ENCODE measurements around the gene TEC. TPM values are rescaled to one million over a fixed set of nuclear protein-coding genes. Genes with fewer than 3 reads are reported as not detected.

Gene TEC
- polyA plus RNA-seq, 1 donor from 2014 or later: not detected

DNA sequence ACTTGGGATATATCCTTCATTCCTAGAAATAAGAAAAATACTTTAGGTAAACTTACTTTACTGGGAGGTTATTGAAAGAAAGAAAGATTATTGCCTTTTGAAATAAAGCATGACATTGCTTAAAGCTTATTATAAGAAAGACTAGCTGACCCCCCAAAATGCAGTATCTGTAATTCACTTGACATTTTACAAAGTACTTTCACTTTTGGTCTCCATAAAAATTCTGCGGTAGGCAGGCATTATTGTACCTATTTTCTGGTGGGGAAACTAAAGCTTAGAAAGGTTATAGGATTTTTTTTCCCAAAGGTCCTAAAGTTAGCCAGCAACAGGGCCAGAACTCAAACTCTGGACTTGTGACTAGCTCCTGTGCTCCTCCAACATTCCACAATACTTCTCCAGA is 105.9 kb downstream of the TEC start:
- H3K9ac ChIP-seq (ENCODE audit: low read length): no peak overlapping the region
- H3K9me3 ChIP-seq (ENCODE audit: low read length): no peaks in the 10 kb centered on the region
- H3K27me3 ChIP-seq (ENCODE audit: insufficient read depth, low read depth, low read length): no peaks in the 10 kb centered on the region
- no peaks in the 10 kb centered on the region for H4K20me1 ChIP-seq (ENCODE audit: insufficient read depth)
- H3K27ac ChIP-seq (ENCODE audit: low read length): no peak overlapping the region
- TF ChIP-seq EZH2 (IDR thresholded peaks at IDR 0.05; ENCODE audit: borderline replicate concordance, insufficient read depth, low read length, poor library complexity, severe bottlenecking) (no peak), REST (IDR thresholded peaks at IDR 0.05; ENCODE audit: borderline replicate concordance) (no peak), CTCF (IDR thresholded peaks at IDR 0.05; ENCODE audit: poor library complexity, severe bottlenecking) (no peak), TAF1 (IDR thresholded peaks at IDR 0.05; ENCODE audit: low read depth) (no peak)
- H3K4me3 ChIP-seq (ENCODE audit: low read length): no peak overlapping the region
- H2AFZ ChIP-seq (ENCODE audit: low read depth, low read length): no peak overlapping the region
- no peaks in the 10 kb centered on the region for H3K36me3 ChIP-seq (ENCODE audit: insufficient read depth, low read length)
- no peaks in the 10 kb centered on the region for H3K79me2 ChIP-seq (replicated peaks; ENCODE audit: insufficient read depth, low read length)
- no peaks in the 10 kb centered on the region for H3F3A ChIP-seq (ENCODE audit: insufficient read depth, low read length, poor library complexity, severe bottlenecking)
- H3K4me2 ChIP-seq (ENCODE audit: low read length): no peak overlapping the region
- H3K9me2 ChIP-seq (ENCODE audit: insufficient read depth, low read length): no peaks in the 10 kb centered on the region

- Histone ChIP-seq H3K36me3 (ENCODE audit: insufficient read depth, low read length) (no peaks in the 10 kb centered on the region), H3K4me3 (ENCODE audit: low read length) (no peak overlapping the region), H3K9me2 (ENCODE audit: insufficient read depth, low read length) (no peaks in the 10 kb centered on the region), H3K27ac (ENCODE audit: low read length) (no peak overlapping the region), H2AFZ (ENCODE audit: low read depth, low read length) (no peak overlapping the region), H3K4me2 (ENCODE audit: low read length) (no peak overlapping the region), H3K27me3 (ENCODE audit: insufficient read depth, low read depth, low read length) (no peaks in the 10 kb centered on the region), H3K9ac (ENCODE audit: low read length) (no peak overlapping the region), H3F3A (ENCODE audit: insufficient read depth, low read length, poor library complexity, severe bottlenecking) (no peaks in the 10 kb centered on the region), H3K79me2 (replicated peaks; ENCODE audit: insufficient read depth, low read length) (no peaks in the 10 kb centered on the region), H4K20me1 (ENCODE audit: insufficient read depth) (no peaks in the 10 kb centered on the region), H3K9me3 (ENCODE audit: low read length) (no peaks in the 10 kb centered on the region)
- no peak for TF ChIP-seq CTCF (IDR thresholded peaks at IDR 0.05; ENCODE audit: poor library complexity, severe bottlenecking)
- no peak for TF ChIP-seq MXI1 (conservative IDR thresholded peaks at IDR 0.05; ENCODE audit: poor library complexity, severe bottlenecking)
- TF ChIP-seq SMC3 (conservative IDR thresholded peaks at IDR 0.05; ENCODE audit: poor library complexity): no peak
- no peak for TF ChIP-seq POLR2AphosphoS5 (IDR thresholded peaks at IDR 0.05)
- TF ChIP-seq EP300 (conservative IDR thresholded peaks at IDR 0.05; ENCODE audit: poor library complexity, severe bottlenecking): no peak
- TF ChIP-seq RAD21 (conservative IDR thresholded peaks at IDR 0.05): no peak
- no peak for TF ChIP-seq EZH2 (IDR thresholded peaks at IDR 0.05; ENCODE audit: borderline replicate concordance, insufficient read depth, low read length, poor library complexity, severe bottlenecking)
- no peak for TF ChIP-seq REST (IDR thresholded peaks at IDR 0.05; ENCODE audit: borderline replicate concordance)
- TF ChIP-seq TAF1 (IDR thresholded peaks at IDR 0.05; ENCODE audit: low read depth): no peak
Observed at GRCh38 chr4:48162162-48162561, 107.5 kb downstream of the TEC start.
